NCI-H2107 treated with DMSO at 0.1 percent for 48 hours (cell line): ENCODE results near the gene PLEKHF1.
"Not testable (repeated sequence)": the region's sequence is repeated elsewhere in the genome, so short reads cannot be mapped to it uniquely, and the experiment has no call there.

Experiments
- DNase-seq: peaks from one replicate; lab custom pipeline; 2025; ENCODE audit not compliant: unreplicated experiment; lab: John Stamatoyannopoulos, UW

PLEKHF1 gene

DNA sequence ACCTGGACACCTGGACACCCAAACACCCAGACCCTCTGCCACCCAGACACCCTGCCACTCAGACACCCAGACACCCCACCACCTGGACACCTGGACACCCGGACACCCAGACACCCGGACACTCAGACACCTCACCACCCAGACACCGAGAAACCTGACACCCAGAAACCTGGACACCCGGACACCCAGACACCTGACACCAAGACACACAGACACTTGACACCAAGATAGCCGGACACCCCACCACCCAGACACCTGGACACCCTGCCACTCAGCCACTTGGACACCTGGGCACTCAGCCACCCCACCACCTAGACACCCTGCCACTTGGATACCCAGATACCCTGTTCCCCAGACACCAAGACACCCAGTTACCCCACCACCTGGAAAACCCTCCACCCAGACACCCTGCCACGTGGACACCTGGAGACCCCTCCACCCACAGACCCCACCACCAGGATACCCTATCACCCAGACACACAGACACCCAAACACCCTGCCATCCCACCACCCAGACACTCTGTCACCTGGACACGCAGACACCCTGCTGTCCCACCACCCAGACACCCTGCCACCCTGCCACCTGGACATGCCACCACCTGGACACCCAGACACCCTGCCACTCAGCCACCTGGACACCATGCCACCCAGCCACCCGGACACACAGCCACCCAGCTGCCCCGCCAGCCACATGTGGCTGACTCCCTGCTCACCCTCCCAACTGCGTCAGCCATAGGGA is 32.4 kb downstream of the PLEKHF1 start:
- DNase-seq = no peak

DNA sequence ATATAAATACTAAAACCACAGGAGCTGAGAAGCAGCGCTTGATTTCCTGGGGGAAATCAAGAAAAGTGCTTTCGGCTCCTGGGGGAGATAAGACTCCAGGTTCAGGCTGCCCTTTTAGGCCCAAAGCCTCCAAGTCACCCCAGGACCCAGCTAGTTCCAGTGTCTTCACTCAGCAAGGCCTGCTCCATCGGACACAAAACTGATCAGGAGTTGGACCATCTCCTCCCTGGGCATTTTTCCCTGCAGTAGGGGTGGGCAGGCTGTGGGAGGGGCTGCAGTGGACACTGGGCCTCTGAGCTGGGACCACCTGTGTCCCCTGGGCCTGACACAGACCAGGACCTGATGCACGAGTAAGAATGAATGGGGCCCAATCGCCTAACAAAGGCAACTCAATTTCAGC is 34.6 kb downstream of the PLEKHF1 start:
- DNase-seq = no peak

DNA sequence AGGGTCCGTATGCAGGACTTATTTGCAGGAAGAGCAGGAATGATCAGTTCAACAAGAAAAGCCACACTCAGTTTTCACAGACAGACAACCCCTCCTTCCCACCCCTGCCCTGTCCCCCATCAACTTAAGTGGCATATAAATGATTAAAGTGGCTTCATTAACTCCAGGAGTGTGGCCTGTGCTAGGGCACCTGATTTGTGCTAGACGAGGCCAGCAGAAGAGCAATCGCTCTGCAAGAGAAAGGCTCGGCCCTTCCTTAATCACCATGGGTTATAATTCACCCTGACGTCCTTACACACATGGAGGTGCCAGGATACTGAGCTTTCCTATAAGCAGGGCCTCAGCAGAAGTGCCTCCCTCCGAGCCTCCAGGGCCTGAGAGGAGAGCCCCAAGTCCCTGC is 35.2 kb downstream of the PLEKHF1 start:
- DNase-seq = no peak

DNA sequence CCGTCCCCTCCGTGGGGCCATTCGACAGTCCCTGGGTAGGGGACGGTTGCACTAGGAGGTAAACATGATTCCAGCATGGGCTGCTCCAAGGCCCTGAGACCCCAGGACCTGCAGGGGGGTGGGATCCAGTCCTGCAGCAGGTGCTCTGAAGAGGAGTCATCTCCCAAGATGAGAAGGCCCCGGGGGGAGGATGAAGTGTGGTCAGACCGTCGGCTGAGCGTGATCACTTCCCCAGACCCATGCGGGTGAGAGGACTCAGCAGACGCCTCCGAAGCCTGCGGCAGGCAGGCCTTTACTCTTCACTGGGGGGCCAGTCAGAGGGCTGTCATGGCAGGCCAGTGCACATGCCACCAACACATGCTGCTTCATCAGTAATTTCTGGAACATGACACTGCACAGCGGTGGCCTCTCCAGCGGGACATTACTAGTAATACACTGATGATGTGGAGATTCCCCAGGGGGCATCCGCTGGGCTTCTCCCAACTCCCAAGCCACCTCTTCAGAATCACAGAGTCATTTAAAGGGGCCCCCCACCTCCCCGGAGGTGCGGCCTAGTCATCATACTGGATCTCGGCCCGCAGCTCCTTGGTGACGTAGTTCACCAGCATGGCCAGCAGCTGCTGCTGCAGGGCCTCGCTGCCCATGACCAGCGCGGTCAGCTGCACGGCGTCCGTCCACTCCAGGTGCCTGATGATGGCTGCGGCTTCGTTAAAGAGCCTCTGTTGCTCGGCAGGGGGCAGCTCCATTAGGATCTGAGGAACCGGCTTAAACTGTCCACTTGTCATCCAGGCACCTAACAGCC is 37.1 kb downstream of the PLEKHF1 start:
- DNase-seq = no peak

DNA sequence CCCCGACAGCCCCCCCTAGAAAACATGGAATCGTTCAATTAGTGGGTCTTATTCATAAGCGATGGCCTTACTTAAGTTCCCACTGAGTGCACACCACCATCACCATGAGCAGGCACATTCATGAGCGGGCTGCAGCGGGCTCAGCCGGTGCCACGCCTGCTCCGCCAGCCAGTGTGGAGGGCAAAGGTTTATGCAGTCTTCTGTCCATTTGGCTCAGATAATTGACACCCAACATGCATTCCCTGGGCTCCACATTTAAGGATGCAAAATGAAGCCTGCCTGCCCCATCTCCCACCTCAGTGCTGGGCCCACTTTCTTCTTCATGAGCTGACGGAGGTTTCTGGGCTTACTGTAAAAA is 37.7 kb downstream of the PLEKHF1 start:
- no peak for DNase-seq

DNA sequence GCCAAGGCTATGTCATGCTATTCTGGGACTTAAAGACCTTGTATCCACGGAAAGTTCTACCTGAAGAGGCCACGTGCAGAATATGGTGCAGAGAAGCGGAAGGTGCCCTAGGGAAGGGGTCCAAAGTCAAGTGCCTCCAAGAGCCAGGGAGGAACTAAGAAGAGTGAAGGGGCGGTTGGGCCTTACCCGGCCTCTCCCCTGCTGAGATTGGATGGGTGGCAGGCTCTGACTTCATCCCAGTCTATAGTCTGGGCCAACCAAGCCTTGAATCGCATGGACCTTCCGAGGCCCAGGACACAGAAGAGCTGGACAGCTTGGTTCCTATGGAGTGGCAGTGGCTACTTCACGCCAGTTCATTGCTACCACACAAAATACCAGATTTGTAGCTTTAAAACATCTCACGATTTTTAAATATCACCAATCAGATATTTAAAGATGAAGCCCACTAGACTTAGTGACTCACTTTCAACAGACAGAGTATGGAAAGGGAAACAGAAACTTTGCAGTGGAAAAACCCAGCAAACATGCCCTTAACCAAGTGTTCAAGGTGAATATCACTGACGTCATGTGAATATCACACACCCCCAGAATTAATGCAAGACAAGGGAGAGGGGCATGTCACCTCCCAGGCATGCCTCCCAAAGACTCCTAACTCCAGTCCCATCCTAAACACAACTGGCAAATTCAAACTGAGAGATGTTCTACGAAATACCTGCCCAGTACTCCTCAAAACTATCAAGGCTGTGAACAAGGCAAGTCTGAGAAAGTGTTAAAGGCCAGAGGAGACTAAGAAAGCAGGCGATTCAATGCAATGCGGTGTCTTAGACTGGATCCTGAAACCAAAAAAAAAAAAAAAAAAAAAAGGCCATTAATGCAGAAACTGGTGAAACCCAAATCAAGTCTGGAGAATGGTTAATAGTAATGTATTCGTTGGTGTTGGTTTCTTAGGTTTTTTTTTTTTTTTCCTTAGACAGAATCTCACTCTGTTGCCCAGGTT is 39.6 kb downstream of the PLEKHF1 start:
- no peak for DNase-seq

DNA sequence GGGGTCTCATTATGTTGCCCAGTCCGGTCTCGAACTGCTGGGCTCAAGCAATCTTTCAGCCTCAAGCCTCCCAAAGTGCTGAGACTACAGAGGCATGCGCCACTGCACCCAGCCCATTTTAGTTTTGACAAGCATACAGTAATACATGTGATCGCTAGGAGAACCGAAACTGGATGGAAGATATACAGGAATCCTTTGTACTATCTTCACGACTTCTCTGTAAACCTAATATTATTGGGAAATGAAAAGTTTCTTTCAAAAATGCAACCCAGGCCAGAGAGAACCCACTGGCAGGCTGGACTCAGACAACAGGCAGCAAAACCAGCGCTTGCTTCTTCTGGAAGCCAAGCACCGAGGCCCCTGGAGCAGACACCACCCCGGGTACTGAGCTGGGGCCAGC is 40.4 kb downstream of the PLEKHF1 start:
- no peak for DNase-seq

DNA sequence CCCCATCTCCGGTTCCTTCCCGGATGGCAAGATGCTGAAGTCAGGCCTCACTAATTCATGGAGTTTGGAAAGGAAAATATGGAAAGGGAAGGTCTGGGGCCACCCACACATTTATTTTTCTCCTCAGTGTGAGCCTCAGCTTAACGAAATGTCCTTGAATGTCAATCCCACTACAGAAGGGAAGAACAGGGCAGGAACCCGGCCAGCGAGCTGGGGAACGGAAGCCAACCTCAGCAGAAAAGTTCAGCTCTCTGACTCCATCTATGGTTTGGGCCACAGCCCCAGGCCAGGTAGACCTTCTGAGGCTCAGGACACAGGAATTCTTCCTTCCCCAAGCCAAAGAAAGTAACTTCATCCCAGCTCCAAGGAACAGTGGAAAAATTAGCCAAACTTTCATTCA is 41.4 kb downstream of the PLEKHF1 start:
- DNase-seq = no peak

DNA sequence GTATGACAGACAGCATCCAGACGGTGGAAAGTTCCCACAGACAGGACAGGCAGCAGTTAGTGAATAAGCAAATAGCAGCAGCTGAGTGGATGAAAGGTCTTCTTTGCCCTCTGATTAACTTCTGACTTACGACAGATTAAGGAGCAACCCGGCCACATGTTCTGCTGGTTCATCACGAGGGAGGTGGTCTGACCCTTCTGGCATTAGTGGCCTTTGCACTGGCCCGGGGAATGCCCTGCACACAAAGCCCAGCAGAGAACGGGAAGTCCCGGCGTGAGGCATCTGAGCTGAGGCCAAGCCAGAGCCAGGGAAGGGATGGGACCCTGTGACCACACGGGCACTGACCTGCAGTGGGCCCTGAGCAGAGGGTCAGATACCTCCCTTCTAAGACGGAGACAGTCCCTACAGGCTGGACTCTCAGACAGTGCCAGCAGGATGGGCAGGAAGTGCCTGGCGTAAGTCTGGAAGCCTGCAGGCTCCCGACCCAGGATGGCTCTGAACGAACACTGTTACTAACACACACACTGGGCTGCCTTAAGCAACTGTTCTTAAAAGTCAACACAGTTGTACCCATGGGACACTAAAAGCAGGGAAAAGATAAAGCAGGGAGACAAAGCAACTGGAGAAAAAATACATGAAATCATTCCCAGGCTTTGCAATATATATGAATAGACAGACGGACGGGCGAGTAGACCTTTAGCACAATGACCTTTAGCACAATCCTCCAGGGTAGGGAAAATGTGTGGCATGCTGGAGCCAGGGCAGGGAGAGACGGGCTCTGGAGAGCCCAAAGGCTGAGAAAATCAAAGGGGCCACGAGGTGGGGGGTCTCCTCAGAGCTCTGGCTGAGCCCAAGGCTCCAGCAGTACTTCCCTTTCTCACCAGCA is 43.5 kb downstream of the PLEKHF1 start:
- DNase-seq = no peak

DNA sequence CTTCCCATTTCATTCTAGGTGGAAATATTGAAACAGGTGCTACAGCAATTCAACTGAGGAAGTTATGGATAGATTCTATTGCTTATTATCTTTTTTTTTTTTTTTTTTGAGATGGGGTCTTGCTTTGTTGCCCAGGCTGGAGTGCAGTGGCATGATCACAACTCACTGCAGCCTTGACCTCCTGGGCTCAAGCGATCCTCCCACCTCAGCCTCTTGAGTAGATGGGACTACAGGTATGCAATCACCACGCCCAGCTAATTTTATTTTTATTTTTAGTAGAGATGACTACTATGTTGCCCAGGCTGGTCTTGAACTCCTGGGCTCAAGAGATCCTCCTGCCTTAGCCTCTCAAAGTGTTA is 44.2 kb downstream of the PLEKHF1 start:
- DNase-seq = not testable (repeated sequence)

DNA sequence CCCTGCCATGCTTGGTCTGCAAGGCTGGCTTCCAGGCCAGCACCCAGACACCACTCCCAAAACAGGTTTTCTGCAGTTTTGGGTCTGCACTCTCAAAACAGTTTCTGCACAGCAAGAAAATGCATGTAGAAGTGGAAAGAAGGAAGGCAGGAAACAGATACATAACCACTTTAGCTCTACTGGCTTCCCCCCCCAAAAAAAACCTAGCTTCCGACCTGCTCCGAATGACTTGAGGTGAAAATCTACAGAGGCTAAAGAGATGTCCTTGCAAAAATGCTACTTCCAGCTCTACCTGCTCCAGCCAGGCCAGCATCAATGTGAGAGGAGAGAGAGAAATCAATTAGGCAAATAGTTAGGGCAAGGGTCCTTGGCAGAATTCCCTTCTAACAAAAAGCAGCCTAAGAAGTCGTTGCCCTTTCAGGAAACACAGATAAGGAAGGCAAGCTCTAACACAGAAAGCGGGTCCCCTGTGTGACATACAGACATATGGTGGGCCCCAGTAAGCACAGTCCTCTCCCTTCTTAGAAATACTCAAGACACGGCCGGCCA is 46.4 kb downstream of the PLEKHF1 start:
- DNase-seq = no peak

DNA sequence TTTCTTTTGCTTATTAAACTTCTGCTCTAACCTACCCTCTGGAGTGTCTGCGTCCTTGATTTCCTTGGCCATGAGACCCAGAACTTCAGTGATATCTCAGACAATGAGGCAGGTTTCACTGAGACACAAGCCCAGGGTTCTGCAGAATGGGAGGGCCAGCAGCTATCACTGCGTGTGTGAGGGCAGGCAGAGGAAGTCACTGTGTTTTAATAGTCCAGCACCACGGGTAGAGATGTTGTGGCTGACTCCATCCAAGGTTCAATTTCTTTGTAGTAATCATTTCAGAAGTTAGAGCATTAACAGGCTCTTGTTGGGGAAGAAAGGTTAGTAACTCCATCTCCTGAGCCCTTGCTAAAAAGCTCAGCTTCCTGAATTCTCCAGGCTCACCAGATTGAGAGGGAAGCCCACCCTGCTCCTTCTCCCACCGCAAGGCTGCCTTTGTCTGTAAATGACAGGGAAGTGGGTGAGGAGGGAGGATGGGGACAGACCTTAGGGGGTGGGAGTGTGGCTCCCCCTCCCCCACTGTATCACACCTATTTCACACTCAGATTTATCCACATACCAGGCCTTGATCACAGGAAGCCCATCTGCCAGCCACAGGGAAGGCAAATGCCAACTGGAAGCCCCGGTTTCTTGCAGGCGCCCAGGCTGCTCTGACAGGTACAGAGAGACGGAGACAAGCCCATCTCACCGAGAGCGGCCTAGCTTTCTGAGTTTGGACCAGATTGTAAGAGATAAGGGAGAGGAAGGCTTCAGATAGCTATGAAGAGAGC is 47.7 kb downstream of the PLEKHF1 start:
- no peak for DNase-seq

DNA sequence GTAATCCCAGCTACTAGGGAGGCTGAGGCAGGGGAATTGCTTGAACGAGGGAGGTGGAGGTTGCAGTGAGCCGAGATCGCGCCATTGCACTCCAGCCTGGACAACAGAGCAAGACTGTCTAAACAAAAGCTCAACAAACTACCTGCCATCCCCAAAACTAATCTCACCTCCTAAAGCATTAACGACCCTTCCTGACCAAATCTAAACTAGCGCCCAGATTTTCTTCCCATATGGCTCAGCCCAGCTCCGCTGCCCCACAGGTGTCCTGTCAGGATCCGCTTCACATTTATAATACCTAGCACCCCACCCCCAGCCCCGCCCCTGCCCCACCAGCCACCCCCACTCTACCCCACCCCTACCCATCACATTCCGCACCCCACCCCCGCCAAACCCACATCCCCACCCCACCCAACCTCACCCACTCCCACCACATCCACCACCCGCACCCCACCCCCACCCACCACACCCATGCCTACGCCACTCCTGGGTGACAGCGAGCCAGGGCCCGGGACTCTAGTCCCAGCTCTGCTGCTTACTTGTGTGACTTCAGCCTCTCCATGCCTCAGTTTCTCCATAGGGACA is 49.2 kb downstream of the PLEKHF1 start:
- DNase-seq = no peak

DNA sequence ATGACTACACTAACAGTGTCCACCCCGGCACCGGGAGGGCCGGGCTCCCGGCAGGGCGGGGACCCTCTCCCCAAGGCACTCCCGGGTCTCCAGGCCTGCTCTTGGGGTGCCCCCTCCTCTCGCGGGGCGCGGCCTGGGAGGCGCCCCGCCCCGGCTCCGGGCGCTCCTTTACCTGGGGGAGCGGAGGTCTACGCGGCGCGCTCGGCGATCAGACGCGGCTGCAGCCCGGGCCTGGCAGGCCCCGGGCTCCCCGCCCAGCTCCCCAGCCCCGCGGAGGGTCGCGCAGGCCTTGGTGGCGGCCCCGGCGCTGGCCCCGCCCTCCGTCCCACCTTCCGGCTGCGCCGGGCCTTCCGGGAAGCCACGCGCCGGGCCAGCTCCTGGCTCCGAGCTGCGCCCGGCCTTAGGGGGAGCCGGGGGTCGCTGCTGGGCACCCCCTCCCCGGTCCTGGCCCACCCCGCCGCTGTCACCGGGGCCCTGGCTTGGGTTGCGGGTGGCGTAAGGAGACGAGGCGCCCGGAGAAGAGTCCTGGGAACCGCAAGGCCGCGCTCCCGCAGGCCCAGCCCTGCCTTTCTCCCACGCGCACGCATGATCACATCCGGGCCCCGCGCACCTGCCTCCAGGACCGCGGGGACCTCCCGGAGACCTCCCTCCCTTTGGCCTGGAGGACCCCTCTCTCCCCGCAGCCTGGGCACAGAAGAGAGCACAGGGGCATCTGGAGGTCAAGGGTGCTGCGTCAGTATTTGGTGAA is 49.9 kb downstream of the PLEKHF1 start, which contains the start of gene C19orf12:
C19orf12 (minus strand) TSS at position 309 of the 748 bp plus-strand sequence. CDS start 6,848 bp downstream, outside the sequence.
- no peak for DNase-seq

DNA sequence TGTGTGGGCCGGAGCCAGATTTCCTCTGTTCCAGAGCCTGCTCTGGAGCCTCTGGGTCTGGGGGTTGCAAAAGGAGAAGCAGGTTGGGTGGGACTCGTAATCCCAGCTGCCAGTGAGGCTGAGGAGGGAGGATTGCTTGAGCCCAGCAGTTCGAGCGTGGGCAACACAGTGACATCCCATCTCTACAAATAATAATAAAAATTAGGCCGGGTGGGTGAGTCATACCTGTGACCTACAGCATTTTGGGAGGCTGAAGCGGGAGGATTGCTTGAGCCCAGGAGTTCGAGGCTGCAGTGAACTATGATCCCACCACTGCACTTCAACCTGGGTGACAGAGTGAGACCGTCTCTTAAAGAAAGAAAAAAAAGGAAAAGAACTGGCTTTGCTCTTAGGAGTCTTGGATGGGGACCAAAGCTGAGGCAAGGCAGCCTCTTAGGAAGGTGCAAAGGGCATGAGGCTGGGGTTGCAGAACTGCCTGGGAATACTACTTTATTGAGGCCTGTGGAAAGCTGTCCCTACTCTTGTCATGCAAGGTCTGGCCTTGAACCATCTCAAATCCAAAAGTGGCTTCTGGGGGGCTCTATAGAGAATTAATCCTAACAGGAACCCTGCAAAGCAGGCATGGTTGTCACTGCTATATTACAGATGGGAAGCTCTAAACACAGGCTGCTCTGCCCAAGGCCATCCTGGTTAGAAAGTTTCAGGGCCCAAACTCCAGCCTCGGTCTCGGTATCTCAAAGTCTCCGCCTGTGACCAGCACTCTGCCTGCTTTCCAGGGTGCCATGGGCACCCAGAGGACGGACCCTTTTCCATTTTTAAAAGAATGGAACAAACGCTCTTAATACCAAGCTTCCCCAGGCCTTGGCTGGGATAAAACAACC is 50.7 kb downstream of the PLEKHF1 start:
- DNase-seq = no peak

DNA sequence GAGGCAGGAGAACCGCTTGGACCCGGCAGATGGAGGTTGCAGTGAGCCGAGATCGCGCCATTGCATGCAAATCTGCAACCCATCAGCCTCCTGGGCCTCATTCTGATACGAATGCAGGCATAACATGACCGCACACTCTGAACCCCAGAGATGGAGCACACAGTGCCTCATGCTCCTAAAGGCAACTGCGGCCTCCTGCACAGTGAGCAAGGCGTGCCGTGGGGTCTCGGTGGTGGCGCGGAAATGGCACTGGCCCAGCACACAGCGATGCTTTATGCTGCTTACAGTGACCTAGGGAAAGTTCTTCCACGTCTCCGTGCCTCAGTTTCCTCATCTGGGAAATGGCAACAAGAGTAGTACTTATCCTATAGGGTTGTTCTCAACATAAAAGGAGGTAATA is 51.8 kb downstream of the PLEKHF1 start:
- DNase-seq = no peak

DNA sequence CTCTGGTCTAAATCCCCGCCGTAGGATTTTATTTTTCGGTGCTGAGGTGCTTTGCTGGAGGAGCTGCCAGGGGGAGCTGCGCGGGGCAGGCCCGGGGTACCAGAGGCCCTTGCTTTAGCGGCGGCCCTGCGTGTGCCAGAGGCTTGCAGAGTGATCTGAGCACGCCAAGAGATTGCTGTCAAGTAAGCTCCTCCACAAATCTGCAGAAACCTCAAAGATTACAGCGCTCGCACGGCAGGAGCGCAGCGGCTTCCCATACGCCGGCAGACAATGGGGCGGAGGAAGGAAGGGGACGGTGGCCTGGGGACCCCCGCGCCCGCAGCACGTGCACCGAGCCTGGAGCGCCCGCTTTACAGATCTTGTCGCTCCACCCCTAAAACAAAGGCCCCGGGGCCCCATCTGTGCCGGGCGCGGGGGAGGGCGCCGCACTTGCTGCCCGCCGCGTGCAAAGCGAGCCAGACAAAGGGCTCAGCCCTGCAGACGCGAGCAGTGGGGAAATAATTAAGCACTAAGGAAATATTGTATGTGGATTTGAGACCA is 58.9 kb downstream of the PLEKHF1 start:
- no peak for DNase-seq
